Activated T-cell treated with anti-CD3 and anti-CD28 coated beads for 48 hours (primary cell): ENCODE results near the gene CASP2.
"Not testable (repeated sequence)": the region's sequence is repeated elsewhere in the genome, so short reads cannot be mapped to it uniquely, and the experiment has no call there.

Experiments
- DNase-seq: peaks from one replicate; pipeline ENCODE4 v3.0.0-alpha.2; 2020; ENCODE audit warnings: low read depth

The CASP2 gene

GRCh38 chr7:143264196-143264568, 24.0 kb upstream of the CASP2 start:
- not testable (repeated sequence) for DNase-seq

GRCh38 chr7:143265017-143265693, 23.0 kb upstream of the CASP2 start:
- no peak for DNase-seq

GRCh38 chr7:143269251-143269650, 18.9 kb upstream of the CASP2 start:
- no peak for DNase-seq

- DNase-seq = no peak
These were observed 16.9 kb upstream of the CASP2 start for GRCh38 chr7:143271240-143271639.

GRCh38 chr7:143272871-143273270, 15.3 kb upstream of the CASP2 start:
- no peak for DNase-seq

- no peak for DNase-seq
These were observed 8.7 kb upstream of the CASP2 start for GRCh38 chr7:143279186-143280098.

- DNase-seq = no peak
These were observed 8.0 kb upstream of the CASP2 start for GRCh38 chr7:143280160-143280559.

GRCh38 chr7:143280566-143280965, 7.6 kb upstream of the CASP2 start:
- DNase-seq = no peak

- no peak for DNase-seq
These were observed 6.6 kb upstream of the CASP2 start for GRCh38 chr7:143281529-143281928.

- DNase-seq = no peak
These were observed 6.0 kb upstream of the CASP2 start for GRCh38 chr7:143282124-143282523.

- no peak for DNase-seq
These were observed 4.8 kb upstream of the CASP2 start for GRCh38 chr7:143283381-143283780.

GRCh38 chr7:143284591-143285469, 3.3 kb upstream of the CASP2 start, which contains the start of gene TMEM139:
Gene TMEM139 (plus strand): TSS chr7:143284958. CDS start chr7:143285958, 1,000 bp downstream.
- no peak for DNase-seq

GRCh38 chr7:143285470-143285778, 2.7 kb upstream of the CASP2 start:
- no peak for DNase-seq

GRCh38 chr7:143285806-143286521, 2.2 kb upstream of the CASP2 start:
- no peak for DNase-seq

GRCh38 chr7:143286522-143286890, 1.6 kb upstream of the CASP2 start:
- no peak for DNase-seq

- no peak for DNase-seq
These were observed 714 bp upstream of the CASP2 start for GRCh38 chr7:143287339-143287934.

GRCh38 chr7:143288836-143289235, 685 bp downstream of the CASP2 start:
- DNase-seq = no peak

GRCh38 chr7:143289421-143289820, 1.3 kb downstream of the CASP2 start:
- DNase-seq = no peak

GRCh38 chr7:143289888-143290287, 1.7 kb downstream of the CASP2 start:
- DNase-seq = not testable (repeated sequence)

GRCh38 chr7:143290293-143290692, 2.1 kb downstream of the CASP2 start:
- no peak for DNase-seq

GRCh38 chr7:143292876-143293275, 4.7 kb downstream of the CASP2 start:
- DNase-seq = no peak
